HG03432 (cell line): Measurements from ENCODE around the gene DAPL1.

Experiments used
- ATAC-seq: cut with Tn5 transposase; IDR thresholded peaks from one replicate; pipeline ENCODE4 v1.9.1; 2021; ENCODE audit warnings: mild to moderate bottlenecking, moderate library complexity; ENCODE audit not compliant: unreplicated experiment

The DAPL1 gene

DNA sequence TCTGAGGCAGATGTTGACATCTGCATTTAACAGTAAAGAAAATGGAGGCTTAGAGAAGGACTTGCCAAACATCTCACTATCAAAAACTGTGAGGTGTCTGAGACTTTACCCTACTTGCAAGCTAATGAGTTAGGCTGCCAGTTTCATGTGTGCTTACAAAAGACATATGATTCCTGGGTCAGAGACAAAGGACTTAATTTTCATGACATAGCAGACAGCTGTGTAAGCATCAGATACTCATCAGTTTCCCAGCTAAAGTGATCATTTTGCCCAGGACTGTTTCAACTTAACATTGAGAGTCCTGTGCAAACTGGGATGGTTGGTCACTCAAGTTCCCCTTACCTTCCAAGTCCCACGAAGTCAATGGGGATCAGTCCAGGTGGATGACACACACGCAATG, 18.9 kb upstream of the DAPL1 start:
- ATAC-seq: no peak

DNA sequence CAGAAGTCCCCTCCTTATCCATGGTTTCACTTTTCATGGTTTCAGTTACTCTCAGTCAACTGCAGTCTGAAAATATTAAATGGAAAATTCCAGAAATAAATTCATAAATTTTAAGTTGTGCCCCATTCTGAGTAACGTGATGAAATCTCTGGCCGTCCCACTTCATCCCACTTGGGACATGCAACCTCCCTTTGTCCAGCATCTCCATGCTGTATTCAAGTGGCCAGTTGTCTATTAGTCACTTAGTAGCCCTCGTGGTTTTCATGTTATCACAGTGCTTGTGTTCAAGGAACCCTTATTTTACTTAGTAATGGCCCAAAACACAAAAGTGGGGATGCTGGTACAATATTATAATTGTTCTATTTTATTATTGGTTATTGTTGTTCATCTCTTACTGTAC, 18.0 kb upstream of the DAPL1 start:
- no peak for ATAC-seq

DNA sequence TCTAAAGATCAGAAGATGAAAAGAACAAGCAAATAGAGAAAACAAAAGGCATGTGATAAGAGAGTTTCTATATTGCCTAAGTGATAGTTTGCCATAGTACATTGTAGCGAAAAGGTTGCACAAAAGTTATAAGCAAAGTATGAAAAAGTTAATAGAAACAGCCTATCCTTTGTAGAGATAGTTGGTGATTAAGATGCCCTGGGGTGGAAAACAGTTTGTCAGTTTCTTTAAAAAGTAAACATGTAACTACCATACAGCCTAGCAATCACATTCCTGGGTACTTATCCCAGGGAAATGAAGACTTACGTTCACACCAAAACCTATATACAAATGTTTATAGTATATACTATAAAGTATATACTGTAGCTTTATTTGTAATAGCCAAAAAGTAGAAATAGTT, 16.9 kb upstream of the DAPL1 start:
- no peak for ATAC-seq

DNA sequence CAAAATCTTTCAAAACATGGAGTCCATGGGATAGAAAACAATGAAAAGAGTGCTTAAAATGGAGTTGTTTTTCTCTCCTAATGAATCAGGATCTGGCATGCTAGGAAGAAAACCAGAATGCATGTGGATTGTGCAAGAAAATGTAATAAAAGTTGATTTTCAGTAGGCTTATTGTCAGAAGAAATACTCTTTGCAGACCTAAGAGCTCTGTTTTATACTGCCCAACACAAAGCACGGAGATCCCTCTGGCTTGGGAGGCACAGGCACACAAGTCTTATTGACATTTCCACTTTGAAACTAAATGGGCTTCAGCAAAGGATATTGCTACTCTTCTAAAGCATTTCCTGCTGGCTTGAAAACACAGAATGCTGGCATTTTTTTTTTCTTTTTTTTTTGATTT, 15.5 kb upstream of the DAPL1 start:
- no peak for ATAC-seq

DNA sequence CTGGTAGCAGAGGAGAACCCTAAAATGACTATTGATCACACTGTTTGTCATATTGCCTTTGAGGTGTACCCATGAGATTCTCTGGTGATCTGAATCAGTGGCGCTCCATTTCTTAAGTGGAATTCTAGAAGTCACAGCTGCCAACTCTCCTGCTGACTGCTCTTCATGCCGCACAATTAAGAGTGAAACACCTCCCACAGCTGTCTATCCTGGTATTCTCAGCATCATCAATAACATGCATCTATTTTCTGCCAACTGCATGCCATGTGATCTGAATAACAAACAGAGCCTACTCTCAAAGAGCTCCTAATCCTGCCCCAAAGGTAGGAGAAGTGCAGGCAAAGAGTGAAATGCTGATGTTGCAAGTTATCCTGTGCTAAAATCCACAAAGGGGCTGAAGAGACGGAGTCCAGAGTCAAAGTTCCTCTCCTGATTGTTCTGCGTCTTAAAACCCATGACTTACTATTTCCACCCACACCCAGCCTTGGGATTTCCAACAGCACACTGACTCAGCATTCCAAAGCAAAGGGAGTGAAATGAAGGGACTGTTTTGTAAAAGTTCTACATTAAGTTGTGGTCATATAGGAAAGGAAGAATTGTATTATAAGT, 13.7 kb upstream of the DAPL1 start:
- no peak for ATAC-seq

DNA sequence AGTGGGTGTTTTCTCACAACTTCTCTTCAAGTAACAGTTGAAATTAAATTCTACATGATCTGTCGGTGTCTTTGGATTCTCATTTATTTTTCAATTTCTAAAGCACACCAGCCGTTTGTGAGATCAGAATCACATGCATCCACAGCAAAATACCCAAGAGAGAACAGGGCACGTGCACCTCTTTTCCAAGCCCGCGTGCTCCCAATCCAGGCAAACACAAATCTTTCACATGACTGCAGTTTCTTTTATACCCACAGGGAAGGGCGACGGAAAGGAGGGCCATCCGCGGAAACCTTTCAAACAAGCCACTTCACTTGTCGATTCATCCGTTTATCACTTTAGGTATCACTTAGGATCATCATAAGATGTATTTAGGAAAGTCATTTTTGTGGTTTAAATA, 13.0 kb upstream of the DAPL1 start:
- no peak for ATAC-seq

DNA sequence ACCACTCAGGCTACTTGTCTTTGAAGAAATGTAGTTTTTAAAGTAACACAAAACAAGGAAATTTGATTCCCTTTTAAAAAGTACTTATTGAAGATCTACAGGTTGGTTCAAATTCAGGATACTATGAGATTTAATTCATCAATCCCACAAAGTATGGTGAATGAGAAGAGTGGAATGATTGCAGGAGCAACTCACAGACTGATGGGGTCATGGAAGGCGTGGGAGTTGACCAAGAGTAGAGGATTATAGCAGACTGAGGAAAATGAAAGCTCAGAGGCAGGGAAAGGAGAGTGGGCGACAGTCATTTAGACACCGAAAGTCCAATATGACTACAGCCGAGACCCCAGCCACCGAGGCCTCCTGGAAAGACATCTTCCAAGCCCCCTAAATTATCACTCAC, 12.5 kb upstream of the DAPL1 start:
- ATAC-seq: no peak

DNA sequence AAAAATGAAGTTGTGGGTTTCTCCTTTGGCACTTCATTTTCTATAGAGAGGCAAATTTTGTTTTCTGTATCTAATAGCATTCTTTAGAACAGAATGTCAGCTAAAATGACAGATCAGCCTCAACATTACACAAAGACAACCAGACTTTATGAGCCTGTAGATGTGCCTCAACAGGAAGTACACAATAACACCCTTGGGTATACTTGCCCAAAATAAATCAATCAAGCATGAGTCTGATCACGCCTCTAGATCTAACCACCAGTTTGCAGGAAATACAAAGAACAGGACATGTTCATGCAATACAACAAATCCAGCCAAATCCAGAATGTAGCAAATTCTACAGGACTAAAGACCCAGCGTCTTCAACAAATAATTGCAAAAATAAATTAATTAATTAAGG, 11.2 kb upstream of the DAPL1 start:
- ATAC-seq: no peak

DNA sequence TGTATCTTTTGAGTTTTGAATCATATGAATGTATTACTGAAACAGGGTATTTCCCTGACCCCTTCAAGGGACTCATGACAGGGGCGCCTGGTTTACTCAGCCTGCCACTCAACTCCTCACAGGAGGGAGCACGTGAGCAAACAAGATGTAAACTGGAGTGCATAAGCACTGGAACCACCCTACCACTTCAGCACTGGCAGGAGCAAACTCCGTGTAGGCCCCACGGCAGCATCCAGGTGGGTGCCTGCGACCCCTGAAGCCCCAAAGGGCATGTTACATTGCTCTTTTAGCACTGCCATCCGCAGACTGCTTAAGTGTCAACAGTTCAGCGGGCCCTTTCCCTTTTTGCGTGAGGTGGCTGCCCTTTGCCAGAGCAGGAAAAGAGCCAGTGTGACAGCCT, 8.2 kb upstream of the DAPL1 start:
- ATAC-seq: no peak

DNA sequence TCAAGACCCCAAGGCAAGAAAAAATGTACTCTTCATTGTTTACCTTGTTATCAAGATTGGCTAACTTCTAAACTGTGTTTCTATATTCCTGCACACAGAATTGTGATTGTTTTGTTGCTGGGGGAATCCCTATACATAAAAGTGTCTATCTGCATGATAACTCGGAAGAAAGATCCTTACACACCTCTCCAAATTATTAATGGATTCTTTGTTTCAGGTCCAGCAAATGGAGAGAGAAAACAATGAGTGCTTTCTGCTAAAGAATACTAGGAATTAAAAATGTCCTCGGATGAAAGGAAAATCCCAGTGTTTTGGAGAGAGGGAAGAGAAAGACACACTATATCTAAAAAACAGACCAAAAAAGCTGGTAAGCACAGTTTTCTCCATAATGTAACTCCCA, 6.2 kb upstream of the DAPL1 start:
- ATAC-seq: no peak

DNA sequence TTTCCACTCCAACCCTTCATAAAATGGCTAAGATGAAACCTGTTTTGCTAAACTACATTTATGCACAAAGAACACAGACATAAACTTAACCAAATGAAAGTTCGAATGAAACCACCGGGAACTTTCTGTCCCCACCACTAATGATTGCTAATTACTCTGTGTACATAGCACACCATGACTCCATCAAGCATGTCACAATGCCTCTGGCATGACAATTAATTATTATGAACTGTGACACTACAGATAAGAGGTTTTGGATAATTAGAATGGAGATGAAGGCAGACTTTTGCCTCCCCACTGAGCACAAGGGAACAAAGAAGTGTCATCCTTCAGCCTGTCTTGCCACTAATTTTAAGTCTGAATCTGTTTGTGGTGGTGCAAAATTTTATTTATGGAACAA, 1.5 kb downstream of the DAPL1 start:
- no peak for ATAC-seq

DNA sequence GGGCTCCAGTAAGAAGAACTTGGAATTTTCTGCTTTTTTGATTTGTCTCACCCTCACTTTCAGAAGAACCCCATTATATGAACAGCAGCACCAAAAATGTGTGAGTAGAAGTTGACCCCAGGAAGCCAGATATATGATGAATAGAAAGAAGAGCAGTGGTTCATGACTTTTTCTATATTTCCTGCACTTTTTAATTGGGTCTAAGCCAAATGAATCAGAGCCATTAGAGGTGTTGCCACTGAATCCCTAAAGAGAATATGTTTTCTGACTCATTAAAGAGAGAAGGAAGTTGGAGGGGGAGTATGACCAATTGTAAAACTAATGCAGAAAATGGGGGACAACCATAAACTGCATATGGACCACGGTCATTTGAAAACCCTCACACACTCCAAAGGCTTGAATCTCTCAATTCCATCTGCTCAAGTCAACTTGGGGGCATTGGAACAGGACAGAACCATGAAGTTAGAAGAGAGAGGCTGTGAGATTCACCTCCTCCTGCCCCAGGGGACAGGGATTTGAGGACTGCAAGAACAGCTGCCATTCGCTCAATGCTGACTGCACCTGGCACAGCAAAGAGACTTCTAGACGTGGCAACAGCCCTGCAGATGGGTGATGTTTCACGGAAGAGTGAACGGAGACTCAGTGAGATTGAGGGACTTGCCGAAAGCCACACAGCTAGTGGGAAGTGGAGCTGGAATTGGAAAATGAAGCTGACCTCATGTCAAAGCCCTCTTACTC, 3.0 kb downstream of the DAPL1 start:
- no peak for ATAC-seq

DNA sequence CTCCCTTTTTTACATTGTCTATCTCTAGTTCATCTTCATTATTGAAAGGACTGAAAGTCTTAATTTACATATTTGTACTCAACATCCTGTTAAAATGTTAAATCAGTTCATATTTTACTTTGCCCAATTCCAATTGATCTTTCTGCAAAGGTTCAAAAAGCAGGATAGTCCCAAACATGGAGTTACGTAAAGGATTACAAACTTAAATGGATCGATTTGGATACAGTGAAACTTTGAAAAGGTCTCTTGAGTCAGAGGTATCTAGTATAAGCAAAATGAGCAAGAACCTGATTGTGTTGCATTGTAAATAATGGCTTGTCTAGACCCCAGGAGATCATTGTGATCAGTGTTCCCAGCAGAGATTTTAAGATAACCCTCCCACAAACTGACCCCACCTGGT, 4.1 kb downstream of the DAPL1 start:
- ATAC-seq: no peak

DNA sequence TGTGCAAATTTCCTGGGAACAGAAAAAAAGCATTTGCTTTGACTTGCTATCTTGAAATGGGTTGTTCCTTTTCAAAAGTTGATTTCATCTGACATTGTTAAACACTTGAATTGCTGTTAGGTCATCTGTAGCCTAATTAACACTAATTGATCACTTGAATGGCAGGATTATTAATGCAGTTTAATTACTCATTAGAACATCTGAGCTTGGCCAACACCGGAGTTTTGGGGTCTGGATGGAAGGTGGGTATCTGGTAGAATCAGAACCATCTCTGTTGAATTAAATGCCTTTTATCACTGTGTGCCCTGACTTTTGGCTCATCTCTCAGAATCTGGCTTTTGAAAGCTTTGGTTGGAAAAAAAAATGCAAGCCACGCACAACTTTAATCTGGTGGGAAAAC, 8.4 kb downstream of the DAPL1 start:
- ATAC-seq: no peak

DNA sequence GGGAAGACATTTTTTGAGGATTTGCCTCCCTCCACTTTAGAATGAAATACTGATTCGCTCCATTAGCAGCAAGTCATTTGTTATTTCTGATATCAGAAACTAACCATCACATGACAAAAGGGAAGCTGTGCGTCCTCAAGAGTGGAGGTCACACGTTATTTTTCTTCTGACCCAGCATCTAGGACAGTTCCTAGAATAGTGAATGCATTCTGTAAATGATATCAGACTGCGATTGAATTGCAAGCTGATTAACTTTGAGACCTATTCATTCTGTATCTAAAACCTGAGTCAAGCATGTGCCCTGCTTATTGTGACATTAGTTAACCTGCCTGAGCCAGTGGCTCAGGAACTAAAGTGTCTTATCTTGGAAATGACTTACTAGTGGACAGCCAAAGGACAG, 10.1 kb downstream of the DAPL1 start:
- no peak for ATAC-seq

DNA sequence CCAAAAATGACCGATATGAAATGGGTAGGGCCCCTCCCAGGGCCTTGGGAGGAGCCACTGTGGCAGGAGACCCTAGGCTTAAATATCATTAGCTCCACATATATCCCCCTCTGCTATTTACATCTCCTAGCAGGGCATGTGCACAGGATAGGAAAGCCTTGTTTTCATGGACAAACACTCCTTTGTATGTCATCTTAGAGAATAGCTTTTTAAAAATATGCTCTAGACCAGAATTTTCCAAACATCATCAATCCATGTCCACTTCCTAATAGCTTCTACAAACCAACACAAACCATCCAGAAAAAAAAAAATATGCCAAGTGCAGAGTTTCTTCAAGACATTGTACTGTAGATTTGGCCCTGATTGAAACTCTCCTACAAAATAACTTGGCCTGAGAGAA, 10.8 kb downstream of the DAPL1 start:
- no peak for ATAC-seq

DNA sequence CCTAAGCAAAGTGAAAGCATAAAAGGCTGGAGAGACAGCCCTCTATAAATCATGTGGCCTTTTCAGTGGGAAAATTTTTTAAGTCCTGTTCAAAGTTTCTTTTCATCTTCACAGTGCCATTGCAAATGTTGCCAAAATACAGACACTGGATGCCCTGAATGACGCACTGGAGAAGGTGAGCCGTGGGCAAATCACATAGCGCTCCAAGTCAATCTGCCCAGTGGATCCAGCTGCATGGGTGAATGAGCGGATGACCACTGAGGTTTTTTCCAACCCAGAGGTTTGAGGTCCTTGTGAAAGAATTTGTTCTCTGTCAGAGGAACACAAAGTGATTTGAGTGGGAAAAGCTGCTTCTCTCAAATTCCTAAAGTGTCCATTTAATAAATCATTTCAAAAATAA, 11.8 kb downstream of the DAPL1 start:
- ATAC-seq: no peak

DNA sequence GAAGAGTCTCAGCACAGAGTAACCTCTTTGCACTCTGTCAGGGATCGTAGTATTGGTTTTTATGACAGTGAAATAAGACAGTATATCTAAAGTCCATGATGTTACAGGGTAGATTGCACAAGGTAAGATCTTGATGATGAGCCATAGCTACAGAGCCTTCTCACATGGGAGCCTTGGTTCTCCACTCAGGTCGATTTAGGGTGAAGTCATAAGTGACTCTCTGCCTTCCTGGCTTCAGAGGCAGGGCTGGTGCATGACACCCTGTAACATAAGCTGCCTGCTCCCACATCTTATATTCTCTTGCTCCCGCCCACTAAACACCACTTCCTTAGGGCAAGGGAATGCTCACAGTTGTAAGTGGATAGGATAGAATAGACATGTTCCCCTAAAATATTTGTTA, 13.3 kb downstream of the DAPL1 start:
- ATAC-seq: no peak

DNA sequence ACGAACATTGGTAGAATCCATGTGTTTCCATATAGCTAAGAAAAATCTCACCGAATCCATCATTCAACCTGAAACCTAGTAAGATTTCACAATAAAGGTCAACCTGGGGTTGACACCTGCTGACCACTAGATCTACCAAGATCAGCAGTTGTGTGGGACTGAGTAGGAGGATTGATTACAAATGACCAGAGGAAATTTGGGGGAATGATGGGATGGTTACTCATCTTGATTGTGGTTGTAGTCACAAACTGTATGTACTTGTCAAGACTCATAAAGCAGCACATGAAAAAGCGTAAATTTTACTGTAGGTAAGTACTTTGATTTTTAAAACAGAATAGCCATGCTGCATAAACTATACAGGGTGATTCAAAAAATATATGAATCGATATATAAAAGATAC, 14.7 kb downstream of the DAPL1 start:
- ATAC-seq: no peak

DNA sequence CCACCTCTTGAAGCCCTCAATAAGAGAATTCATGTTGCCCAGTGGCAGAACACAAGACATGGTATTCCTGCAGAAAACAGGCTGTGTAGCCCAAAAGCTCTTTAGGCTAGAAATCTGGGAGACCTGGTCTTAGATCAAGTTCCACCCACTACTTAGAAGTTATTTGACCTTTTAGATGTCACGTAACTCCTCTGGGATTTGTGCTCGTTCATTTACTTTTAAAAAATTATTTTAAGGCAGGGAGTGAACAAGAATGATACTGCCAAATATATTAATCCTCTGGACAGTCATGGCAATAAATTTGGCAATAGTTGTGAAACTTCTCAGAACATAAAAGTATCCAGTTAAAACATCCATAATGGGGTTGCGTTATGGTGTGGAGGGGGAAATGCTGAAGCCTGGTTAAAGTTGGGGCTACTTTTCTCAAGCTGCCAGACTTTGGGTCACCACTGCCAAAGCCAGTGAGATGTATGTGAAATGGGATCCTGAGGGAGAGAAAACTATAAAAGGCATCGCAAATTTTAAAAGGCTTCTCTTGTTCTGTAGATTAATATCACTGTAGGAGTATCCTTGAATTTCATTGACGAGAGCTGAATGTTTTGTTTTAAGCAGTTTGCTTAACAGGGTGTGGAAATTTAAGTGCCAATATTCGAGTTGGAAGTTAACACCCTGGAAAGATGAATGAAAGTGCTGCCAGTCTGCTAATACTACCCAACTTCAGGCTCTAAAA, 15.8 kb downstream of the DAPL1 start:
- ATAC-seq: no peak

DNA sequence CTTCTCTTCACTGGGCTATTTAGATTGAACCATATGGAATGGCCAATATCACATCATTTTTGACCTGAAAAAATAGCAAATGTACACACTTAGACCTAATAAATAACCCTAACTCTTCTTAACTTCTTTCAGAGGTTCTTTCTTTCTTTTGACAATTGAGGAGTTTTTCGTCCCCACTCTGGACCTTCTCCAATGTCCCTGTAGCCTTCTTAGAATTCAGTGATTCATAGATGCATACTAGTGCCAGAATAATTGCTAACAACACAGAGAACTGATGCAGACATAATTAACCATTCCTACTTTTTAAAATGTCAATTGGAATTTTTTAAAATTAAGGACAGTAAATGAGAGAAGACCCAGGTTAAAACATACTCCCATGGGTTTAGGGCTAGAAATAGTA, 20.0 kb downstream of the DAPL1 start:
- ATAC-seq: no peak

DNA sequence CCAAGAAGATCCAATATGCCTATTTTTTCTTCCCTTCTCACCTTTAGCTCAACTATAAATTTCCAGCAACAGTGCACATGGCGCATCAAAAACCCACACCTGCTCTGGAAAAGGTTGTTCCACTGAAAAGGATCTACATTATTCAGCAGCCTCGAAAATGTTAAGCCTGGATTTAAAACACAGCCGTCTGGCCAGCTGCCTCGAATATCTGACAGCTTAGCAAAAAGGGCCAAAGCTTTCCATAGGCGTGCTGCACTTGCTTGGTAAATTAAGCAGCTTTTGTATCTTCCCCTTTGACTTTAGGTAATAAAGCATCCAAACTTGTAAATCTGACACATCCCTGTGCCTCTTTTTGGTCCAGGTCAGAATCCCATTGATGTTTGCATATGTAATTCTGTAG, 20.5 kb downstream of the DAPL1 start:
- ATAC-seq: no peak
